ENCODE measurements around the gene LRCH1. TPM values are rescaled to one million over a fixed set of nuclear protein-coding genes. Genes with fewer than 3 reads are reported as not detected.

Gene LRCH1
- total RNA-seq, 4 donors from 2014 or later, result 34.3 to 43.9 (median 40.3) TPM

- 80 to 81% methylated on average over 7 of the region's 7 CpGs for WGBS, 2 donors
- H3K4me3 ChIP-seq (ENCODE audit: low read depth, poor library complexity, severe bottlenecking), result no peak overlapping the region
- DNase-seq (ENCODE audit: low spot score in 2 of 2), result no peak
- TF ChIP-seq, protein P1, sequence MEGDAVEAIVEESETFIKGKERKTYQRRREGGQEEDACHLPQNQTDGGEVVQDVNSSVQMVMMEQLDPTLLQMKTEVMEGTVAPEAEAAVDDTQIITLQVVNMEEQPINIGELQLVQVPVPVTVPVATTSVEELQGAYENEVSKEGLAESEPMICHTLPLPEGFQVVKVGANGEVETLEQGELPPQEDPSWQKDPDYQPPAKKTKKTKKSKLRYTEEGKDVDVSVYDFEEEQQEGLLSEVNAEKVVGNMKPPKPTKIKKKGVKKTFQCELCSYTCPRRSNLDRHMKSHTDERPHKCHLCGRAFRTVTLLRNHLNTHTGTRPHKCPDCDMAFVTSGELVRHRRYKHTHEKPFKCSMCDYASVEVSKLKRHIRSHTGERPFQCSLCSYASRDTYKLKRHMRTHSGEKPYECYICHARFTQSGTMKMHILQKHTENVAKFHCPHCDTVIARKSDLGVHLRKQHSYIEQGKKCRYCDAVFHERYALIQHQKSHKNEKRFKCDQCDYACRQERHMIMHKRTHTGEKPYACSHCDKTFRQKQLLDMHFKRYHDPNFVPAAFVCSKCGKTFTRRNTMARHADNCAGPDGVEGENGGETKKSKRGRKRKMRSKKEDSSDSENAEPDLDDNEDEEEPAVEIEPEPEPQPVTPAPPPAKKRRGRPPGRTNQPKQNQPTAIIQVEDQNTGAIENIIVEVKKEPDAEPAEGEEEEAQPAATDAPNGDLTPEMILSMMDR (IDR thresholded peaks at IDR 0.05), result no peak
- TF ChIP-seq POLR2A (IDR thresholded peaks at IDR 0.05), result no peak
- intact Hi-C loops (cut with DNase I; ENCODE audit: low total_unique reads), result no loop called here
These were observed 19.1 kb downstream of the LRCH1 start for GRCh38 chr13:46571909-46572595.

DNA sequence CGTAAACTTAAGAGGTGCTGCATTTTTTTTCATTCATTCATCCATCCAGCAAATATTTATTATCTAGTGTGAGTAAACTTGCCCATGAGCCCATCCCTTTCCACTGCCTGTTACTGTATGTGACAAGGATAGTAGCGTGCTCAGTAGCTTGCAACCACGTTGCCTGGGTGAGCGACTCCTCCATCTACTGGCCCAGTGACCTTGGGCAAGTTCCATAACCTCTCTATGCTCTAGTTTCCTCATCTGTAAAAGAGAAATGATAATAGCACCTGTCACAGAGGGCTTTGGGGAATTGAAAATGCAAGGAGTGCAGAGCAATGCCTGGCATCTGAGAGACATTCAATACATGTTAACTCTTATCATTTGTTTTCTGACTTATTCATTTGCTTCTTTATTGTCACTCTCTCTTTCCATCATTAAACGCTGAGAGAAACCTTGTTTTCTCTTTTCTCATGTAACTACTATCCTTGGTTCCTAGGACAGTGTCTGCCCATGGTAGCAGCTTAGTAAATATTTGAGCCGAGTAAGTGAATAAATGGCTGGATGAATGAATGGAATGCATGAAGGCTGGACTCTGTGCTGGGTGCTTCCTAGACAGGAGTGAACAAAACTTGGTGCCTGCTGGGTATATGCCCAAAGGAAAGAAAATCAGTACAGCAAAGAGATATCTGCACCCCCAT, 19.9 kb downstream of the LRCH1 start:
- TF ChIP-seq POLR2A (IDR thresholded peaks at IDR 0.05), result no peak
- TF ChIP-seq, protein P1 (IDR thresholded peaks at IDR 0.05), result no peak
- intact Hi-C loops (cut with DNase I; ENCODE audit: low total_unique reads), result no loop called here
- DNase-seq (ENCODE audit: low spot score in 2 of 2), result no peak
- H3K4me3 ChIP-seq (ENCODE audit: low read depth, poor library complexity, severe bottlenecking), result no peak overlapping the region
- 92 to 94% methylated on average over 6 of the region's 6 CpGs for WGBS, 2 donors

DNA sequence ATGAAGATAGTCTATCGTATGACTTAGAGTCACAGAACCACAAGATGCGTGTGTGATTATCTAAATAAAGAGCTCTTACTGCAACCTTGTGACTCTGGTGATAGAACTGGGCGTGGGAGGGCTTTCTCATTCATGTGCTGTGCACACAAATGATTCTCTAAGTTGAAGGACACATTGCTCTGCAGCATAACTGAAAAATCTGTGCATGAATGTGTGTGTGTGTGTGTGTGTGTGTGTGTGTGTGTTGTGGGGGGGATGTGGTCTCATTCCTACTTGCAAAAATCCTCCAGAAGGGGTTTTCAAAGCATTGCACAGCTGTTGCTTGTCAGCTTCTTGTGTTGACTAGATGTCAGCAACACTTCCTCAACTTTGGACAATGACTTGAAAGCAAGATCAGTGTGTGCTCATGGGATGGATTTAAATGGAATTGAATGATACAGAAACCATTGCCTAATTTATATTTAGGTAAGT, 22.4 kb downstream of the LRCH1 start:
- intact Hi-C loops (cut with DNase I; ENCODE audit: low total_unique reads), result no loop called here
- no peak overlapping the region for H3K4me3 ChIP-seq (ENCODE audit: low read depth, poor library complexity, severe bottlenecking)
- TF ChIP-seq POLR2A (IDR thresholded peaks at IDR 0.05), result no peak
- TF ChIP-seq, protein P1 (IDR thresholded peaks at IDR 0.05), result no peak
- WGBS, 2 donors, result 71 to 77% methylated on average over 3 of the region's 3 CpGs
- no peak for DNase-seq (ENCODE audit: low spot score in 2 of 2)

- DNase-seq (ENCODE audit: low spot score in 2 of 2), result no peak
- no peak overlapping the region for H3K4me3 ChIP-seq (ENCODE audit: low read depth, poor library complexity, severe bottlenecking)
- WGBS, 2 donors, result 24 to 29% methylated on average over 5 of the region's 5 CpGs
- intact Hi-C loops (cut with DNase I; ENCODE audit: low total_unique reads), result no loop called here
- TF ChIP-seq, protein P1 (IDR thresholded peaks at IDR 0.05), result no peak
- no peak for TF ChIP-seq POLR2A (IDR thresholded peaks at IDR 0.05)
These were observed 22.9 kb downstream of the LRCH1 start for GRCh38 chr13:46575818-46576221.

DNA sequence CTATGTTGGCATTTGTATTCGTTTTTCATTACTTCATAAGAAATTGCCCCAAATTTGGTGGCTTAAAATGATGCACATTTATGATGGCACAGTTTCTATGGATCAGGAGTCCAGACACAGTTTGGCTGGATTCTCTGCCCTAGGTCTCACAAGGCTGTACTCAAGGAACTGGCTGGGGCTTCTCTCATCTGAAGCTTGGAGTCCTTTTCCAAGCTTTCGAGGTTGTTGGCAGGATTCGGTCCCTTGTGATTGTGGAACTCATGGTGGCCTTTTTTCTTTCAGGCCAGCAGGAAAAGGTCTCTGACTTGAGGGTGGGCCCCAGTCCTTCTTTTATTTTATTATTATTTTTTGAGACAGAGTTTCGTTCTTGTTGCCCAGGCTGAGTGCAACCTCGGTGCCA, 23.8 kb downstream of the LRCH1 start:
- DNase-seq (ENCODE audit: low spot score in 2 of 2), result no peak
- 65 to 81% methylated on average over 5 of the region's 5 CpGs for WGBS, 2 donors
- intact Hi-C loops (cut with DNase I; ENCODE audit: low total_unique reads), result no loop called here
- no peak overlapping the region for H3K4me3 ChIP-seq (ENCODE audit: low read depth, poor library complexity, severe bottlenecking)
- TF ChIP-seq, protein P1 (IDR thresholded peaks at IDR 0.05), result no peak
- TF ChIP-seq POLR2A (IDR thresholded peaks at IDR 0.05), result no peak

Data from lower leg skin (tissue), 4 donors.